ENCODE measurements around the gene PC.

PC gene

GRCh38 chr11:66920978-66921784 is 37.0 kb downstream of the PC start:
- no peak for TF ChIP-seq CTCF (conservative IDR thresholded peaks at IDR 0.05; ENCODE audit: low read depth, low read length)
- no peak for DNase-seq (ENCODE audit: low read depth)
- no peak overlapping the region for H3K4me3 ChIP-seq (ENCODE audit: low read depth, low read length)

DNA sequence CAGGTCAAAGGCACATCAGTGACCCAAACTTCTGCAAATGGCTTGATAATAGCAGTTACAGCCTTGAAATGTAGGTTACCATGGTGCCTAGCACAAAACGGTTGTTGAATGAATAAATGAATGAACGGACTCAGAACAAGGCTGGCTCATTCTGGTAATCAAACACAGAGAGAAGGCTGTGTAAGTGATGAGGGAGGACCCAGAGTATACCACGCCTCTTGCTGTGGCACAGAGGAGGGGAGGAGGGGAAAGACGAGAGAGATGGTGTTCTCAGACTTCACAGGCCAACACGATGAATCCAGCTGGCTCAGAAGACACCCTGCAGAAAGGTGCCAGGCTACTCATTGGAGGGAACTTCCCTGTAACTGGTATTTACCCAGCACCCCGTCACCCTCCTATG is 38.3 kb downstream of the PC start:
- TF ChIP-seq CTCF (conservative IDR thresholded peaks at IDR 0.05; ENCODE audit: low read depth, low read length): no peak
- no peak for DNase-seq (ENCODE audit: low read depth)
- H3K4me3 ChIP-seq (ENCODE audit: low read depth, low read length): no peak overlapping the region

DNA sequence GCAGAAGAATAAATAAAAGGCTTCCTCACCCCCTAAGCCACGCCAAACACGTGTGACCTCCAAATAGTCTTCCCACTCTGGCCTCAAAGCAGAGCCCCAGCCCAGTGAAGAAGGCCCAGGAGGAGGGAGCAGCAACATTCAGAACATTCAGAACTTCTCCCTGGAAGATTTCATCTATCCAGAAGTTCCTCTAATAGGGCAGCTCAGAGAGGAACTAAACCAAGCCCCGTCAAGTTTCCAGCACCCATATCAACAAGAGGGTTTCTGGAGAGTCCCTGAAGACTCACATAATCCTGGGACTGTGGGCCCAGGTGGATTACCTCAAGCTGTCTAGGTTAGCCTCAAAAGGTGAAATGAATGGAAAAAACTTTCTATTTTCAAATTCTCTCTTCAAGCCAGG is 39.4 kb downstream of the PC start:
- no peak overlapping the region for H3K4me3 ChIP-seq (ENCODE audit: low read depth, low read length)
- no peak for DNase-seq (ENCODE audit: low read depth)
- no peak for TF ChIP-seq CTCF (conservative IDR thresholded peaks at IDR 0.05; ENCODE audit: low read depth, low read length)

GRCh38 chr11:66915866-66916265 is 42.3 kb downstream of the PC start:
- peak; percentile 85 for DNase-seq (ENCODE audit: low read depth)
- no peak overlapping the region for H3K4me3 ChIP-seq (ENCODE audit: low read depth, low read length)

DNA sequence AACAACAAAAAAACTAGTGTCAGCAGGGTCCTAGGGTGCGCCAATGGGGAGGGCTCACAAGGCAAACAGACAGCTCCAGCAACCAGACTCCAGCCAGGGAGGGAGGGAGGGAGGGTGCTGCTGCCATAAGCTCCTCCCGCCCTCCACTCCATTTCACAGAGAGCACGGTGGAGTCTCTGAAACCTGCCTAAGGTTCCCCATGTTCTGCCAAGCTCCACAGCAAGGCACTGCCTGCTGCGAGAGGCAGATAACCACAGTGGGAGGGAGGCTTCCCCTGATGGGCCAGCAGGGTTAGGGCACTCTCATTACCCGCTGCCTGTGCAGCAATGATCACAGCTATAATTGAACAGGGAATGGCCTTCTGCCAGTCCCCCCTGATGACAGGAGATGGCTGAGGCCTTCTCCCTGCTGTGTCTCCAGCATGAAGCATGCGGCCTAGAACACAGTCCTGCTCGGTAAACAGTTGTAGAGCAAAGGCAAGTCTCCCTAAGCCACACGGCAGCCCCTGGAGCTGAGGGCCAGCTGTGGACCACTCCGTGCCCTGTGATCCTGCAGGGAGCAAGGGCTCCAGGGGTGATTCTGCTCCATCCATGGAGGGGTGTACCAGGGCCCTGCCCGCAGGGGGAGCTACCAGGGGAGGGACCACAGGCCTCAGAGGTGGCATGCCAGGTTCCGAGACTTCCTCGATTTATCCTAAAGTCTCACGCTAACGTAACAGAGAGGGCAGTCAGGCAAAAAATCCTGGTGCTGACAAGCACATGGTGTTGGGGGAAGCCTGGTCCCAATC is 42.9 kb downstream of the PC start:
- H3K4me3 ChIP-seq (ENCODE audit: low read depth, low read length): no peak overlapping the region
- peak; percentile 40 for TF ChIP-seq CTCF (conservative IDR thresholded peaks at IDR 0.05; ENCODE audit: low read depth, low read length)
- peak; percentile 91 for DNase-seq (ENCODE audit: low read depth)

More at GRCh38 chr11:66915866-66916265, 42.3 kb downstream of the PC start:
- no peak for TF ChIP-seq CTCF (conservative IDR thresholded peaks at IDR 0.05; ENCODE audit: low read depth, low read length)

DNA sequence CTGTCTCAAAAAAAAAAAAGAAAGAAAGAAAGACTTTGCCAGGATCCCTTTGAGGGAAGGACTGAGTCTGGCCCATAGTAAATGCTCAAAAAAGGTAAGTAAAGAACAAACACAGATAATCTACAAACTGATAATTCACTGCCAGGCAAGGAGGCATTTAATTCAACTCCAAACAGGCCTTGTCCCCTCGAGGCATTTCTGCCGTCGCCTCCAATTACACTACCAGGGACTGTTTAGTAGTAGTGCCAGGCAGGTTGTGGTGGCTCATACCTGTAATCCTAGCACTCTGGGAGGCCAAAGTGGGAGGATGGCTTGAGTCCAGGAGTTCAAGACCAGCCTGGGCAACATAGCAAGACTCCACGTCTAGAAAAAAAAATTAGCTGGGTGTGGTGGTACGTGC is 43.7 kb downstream of the PC start:
- DNase-seq (ENCODE audit: low read depth): no peak
- H3K4me3 ChIP-seq (ENCODE audit: low read depth, low read length): no peak overlapping the region
- TF ChIP-seq CTCF (conservative IDR thresholded peaks at IDR 0.05; ENCODE audit: low read depth, low read length): no peak

All from choroid plexus epithelial cell (primary cell).